OCI-LY1 (cell line): ENCODE results near the gene SLC22A23.

ENCODE experiments used
- CTCF ChIP-seq: fragments of 200-600 bp; sonication (generic), shearing (Covaris generic); IDR thresholded peaks from 2 replicates; pipeline ENCODE4 v1.5.1; 2017; ENCODE audit warnings: mild to moderate bottlenecking, antibody characterized with exemption, low read length, moderate library complexity, mixed read lengths
- EZH2 ChIP-seq: fragments of 200-600 bp; sonication (generic), shearing (Covaris generic); IDR thresholded peaks from 2 replicates; pipeline ENCODE4 v1.8.0; 2017; ENCODE audit warnings: borderline replicate concordance, mixed run types, mild to moderate bottlenecking, antibody characterized with exemption, low read length, moderate library complexity, mixed read lengths

DNA sequence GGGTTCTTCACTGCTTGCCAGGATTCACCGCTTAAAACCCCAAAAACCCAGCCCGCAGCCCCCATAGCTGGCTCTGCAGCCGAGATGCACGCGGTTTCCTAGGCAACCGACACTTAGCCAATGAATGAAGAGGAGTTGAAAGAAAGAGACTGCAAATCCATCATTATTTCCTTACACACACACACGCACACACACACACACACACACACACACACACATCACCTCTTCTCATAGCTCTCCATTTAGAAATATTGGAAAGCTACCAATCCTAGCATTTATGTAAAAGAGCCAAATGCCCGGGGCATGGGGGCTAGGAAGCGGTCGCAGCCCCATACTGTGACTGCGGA is 226.0 kb downstream of the SLC22A23 start:
- TF ChIP-seq CTCF (no peak), EZH2 (no peak)
